22Rv1 (cell line): ENCODE data around the gene TRDN.
"Not testable (repeated sequence)": the region's sequence is repeated elsewhere in the genome, so short reads cannot be mapped to it uniquely, and the experiment has no call there.

Experiments
- H3K27ac ChIP-seq: fragments of 450-650 bp; 2 replicates; pipeline ENCODE4 v1.5.1; 2017
- CTCF ChIP-seq: fragments of 450-650 bp; IDR thresholded peaks from 2 replicates; pipeline ENCODE4 v1.5.1; 2017; ENCODE audit warnings: mild to moderate bottlenecking
- ZFX ChIP-seq: fragments of 450-650 bp; IDR thresholded peaks from 2 replicates; pipeline ENCODE4 v1.6.1; 2017; ENCODE audit warnings: antibody characterized with exemption, borderline replicate concordance

TRDN gene

DNA sequence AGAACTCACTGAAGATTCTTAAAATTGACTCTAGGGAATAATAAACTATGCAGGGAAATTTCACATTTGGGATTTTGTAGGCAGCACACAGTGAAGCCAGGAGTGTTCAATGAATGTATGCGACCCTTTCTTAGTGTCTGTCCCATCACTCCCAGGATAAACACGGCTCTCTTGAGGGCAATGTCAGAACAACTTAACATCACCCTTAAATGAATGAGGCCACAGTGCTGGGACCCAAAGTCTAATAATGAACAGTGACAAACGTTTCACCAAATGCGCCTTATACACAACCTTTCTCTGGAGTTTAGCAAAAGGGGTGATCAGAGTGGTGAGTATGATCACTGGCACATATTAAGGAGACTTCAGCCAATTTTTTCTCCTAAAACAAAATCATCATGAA lies 403.4 kb downstream of the TRDN start:
- no peak overlapping the region for H3K27ac ChIP-seq
- TF ChIP-seq ZFX (no peak), CTCF (no peak)

- H3K27ac ChIP-seq, result not testable (repeated sequence)
Observed at GRCh38 chr6:123227789-123228188, 409.0 kb downstream of the TRDN start.

DNA sequence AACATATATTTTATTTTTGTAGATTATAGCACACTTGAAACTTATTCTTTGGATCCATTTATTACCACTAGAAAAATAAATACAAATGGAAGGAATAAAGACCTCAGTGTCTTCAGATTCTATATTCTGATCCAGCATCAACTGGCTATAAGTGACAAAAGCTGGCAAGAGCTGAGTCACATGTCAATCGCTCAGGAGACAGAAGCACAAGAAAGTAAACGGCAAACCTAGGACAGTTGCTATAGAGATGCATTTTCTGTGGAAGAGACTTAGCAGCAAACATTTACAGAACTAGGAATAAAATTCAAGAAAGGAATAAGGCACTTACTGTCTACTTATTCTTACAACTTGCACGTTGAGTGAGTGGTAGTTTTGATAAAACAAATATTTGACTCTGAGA lies 410.4 kb downstream of the TRDN start:
- H3K27ac ChIP-seq, result no peak overlapping the region; the same call in 1 of the 2 replicates
- TF ChIP-seq CTCF (no peak), ZFX (no peak)

GRCh38 chr6:123224077-123224476 lies 412.7 kb downstream of the TRDN start:
- TF ChIP-seq CTCF (no peak), ZFX (no peak)
- no peak overlapping the region for H3K27ac ChIP-seq

DNA sequence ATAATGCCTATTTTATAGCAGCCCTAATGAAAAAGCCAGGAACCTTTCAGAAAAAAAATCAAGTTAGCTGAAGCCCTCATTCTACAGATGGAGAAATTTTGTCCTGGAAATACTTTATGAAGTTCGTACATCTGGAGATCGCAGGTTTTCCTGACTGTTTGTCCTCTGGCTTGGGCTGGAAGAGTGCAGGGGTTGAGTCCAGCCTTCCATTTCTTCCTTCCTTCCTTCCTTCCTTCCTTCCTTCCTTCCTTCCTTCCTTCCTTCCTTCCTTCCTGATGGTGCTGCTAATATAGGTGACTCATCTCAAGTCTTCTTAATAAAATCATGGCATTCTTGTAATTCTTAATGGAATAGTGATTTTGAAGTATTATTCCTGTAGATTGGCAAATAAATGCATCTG lies 413.3 kb downstream of the TRDN start:
- H3K27ac ChIP-seq, result no peak overlapping the region
- TF ChIP-seq ZFX, result no peak
- no peak for TF ChIP-seq CTCF

- H3K27ac ChIP-seq, result no peak overlapping the region
- TF ChIP-seq CTCF (no peak), ZFX (no peak)
Observed at GRCh38 chr6:123215211-123215610, 421.5 kb downstream of the TRDN start.

DNA sequence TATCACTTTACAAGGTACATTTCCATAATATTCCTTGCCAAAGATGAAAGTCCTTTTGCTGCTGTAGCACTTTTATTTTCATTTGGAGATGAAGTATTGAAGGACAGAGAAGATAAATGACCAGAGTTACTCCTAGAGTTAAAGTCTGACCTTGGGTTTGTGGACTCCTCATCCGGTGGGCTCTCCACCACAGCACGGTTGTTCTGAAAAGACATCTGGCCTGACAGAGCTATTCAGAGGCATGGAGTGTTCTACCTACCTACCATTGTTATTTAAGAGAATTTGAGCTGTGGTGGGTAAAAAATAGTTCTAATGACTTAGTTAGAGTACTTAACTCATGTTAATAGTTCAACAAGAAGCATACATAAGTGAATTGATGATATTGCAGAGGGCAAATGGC lies 422.3 kb downstream of the TRDN start:
- TF ChIP-seq CTCF, result no peak

DNA sequence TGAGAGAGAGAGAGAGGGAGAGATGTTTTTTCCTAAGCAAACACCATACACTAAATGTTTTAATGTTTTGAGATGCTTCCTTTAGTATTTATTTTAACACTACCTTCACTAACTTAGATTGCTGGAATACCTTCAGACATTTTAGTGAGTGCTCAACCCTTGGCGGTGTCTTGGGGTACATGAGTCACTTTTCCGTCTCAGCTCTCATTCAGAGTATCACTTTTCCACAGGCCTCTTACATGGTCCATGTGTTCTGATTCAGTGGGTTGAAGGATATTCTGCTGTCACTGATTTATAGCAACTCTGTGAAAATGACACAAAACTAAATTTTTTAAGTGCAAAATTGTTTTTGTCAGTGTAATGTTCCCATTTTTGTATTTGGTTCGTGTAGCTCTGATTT lies 422.8 kb downstream of the TRDN start:
- TF ChIP-seq ZFX (no peak), CTCF (no peak)
- H3K27ac ChIP-seq, result no peak overlapping the region

More for the DNA sequence above, 422.3 kb downstream of the TRDN start:
- H3K27ac ChIP-seq, result no peak overlapping the region
